Stomach (tissue), 4 donors: ENCODE data around the gene TTLL11.

Experiments
- EP300 ChIP-seq: sonication (generic); formaldehyde crosslinking; IDR thresholded peaks from one replicate; pipeline ENCODE4 v1.6.1; 2017; ENCODE audit warnings: antibody characterized with exemption
- POLR2A ChIP-seq, 4 donors: fragments of 450-650 bp; IDR thresholded peaks; one replicate each; pipeline ENCODE4 v1.6.1; 2016; ENCODE audit warnings: antibody characterized with exemption in 4 of 4, control low read depth in 2 of 4, mild to moderate bottlenecking in 1 of 4, moderate library complexity in 1 of 4
- POLR2AphosphoS5 ChIP-seq, 3 donors: sonication (generic); formaldehyde crosslinking; IDR thresholded peaks; one replicate each; pipeline ENCODE4 v1.6.1; 2016; ENCODE audit warnings: antibody characterized with exemption in 3 of 3
- TF ChIP-seq, protein P1 (sequence below), 7 experiments: fragments of 450-650 bp in 4 of 7; fragments of 200-600 bp in 3 of 7; sonication (generic) in 3 of 7; IDR thresholded peaks; one replicate each; pipeline ENCODE4 v1.5.1; 2016 to 2019; ENCODE audit warnings: antibody characterized with exemption in 7 of 7, control low read depth in 2 of 7, mild to moderate bottlenecking in 1 of 7

DNA sequence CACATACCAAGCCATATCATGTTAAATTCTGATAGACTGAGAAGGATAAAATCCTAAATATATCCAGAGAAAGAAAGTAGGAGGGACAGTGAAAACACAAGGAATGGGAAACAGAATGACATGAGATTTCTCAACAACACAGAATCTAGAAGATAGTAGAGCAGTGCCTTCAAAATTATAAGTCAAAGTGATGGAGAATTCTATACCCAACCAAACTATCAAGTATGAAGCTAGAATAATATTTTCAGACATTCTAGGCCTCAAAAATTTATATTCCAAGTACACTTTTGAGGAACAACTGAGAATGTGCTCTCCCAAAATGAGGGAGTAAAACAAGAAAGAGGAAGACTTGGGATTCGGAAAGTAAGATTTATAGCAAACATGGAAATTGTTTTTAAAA lies 10.9 kb upstream of the TTLL11 start:
- TF ChIP-seq, protein P1, sequence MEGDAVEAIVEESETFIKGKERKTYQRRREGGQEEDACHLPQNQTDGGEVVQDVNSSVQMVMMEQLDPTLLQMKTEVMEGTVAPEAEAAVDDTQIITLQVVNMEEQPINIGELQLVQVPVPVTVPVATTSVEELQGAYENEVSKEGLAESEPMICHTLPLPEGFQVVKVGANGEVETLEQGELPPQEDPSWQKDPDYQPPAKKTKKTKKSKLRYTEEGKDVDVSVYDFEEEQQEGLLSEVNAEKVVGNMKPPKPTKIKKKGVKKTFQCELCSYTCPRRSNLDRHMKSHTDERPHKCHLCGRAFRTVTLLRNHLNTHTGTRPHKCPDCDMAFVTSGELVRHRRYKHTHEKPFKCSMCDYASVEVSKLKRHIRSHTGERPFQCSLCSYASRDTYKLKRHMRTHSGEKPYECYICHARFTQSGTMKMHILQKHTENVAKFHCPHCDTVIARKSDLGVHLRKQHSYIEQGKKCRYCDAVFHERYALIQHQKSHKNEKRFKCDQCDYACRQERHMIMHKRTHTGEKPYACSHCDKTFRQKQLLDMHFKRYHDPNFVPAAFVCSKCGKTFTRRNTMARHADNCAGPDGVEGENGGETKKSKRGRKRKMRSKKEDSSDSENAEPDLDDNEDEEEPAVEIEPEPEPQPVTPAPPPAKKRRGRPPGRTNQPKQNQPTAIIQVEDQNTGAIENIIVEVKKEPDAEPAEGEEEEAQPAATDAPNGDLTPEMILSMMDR (IDR thresholded peaks at IDR 0.05), result no peak
- TF ChIP-seq POLR2AphosphoS5 (IDR thresholded peaks at IDR 0.05) (no peak), POLR2A (IDR thresholded peaks at IDR 0.05) (no peak), EP300 (no peak)
